ENCODE measurements around the gene STK32C. TPM values are rescaled to one million over a fixed set of nuclear protein-coding genes. Genes with fewer than 3 reads are reported as not detected.

Gene STK32C
- polyA plus RNA-seq, 2 donors: 4.5 to 5.6 TPM

GRCh38 chr10:132205650-132206376 is 101.9 kb downstream of the STK32C start:
- H3K4me1 ChIP-seq (ENCODE audit: control insufficient read depth in 2 of 2, insufficient read depth in 2 of 2, low read length in 1 of 2): peaks cover 0 to 4% of the 10 kb centered on the region in 2 donors
- no peaks in the 10 kb centered on the region for H3K9me3 ChIP-seq (ENCODE audit: control insufficient read depth in 2 of 2, insufficient read depth in 1 of 2, low read depth in 1 of 2, low read length in 1 of 2)
- H3K27me3 ChIP-seq (ENCODE audit: control insufficient read depth in 1 of 2, insufficient read depth in 2 of 2, low read length in 2 of 2): no peaks in the 10 kb centered on the region
- H3K4me3 ChIP-seq (ENCODE audit: low read depth in 1 of 2, low read length in 2 of 2): no peak overlapping the region
- WGBS, 2 donors: 77 to 80% methylated on average over 34 to 36 of the region's 37 CpGs
- H3K27ac ChIP-seq (ENCODE audit: low read depth in 2 of 2, low read length in 1 of 2): no peak overlapping the region
- H3K36me3 ChIP-seq (ENCODE audit: control insufficient read depth in 2 of 2, insufficient read depth in 2 of 2, low read length in 1 of 2): peaks cover 0 to 4% of the 10 kb centered on the region in 2 donors

- H3K27ac ChIP-seq (ENCODE audit: low read depth in 2 of 2, low read length in 1 of 2): no peak overlapping the region
- peaks cover 0 to 4% of the 10 kb centered on the region in 2 donors for H3K36me3 ChIP-seq (ENCODE audit: control insufficient read depth in 2 of 2, insufficient read depth in 2 of 2, low read length in 1 of 2)
- 85 to 86% methylated on average over 28 of the region's 28 CpGs for WGBS, 2 donors
- H3K27me3 ChIP-seq (ENCODE audit: control insufficient read depth in 1 of 2, insufficient read depth in 2 of 2, low read length in 2 of 2): no peaks in the 10 kb centered on the region
- no peak overlapping the region for H3K4me3 ChIP-seq (ENCODE audit: low read depth in 1 of 2, low read length in 2 of 2)
- H3K9me3 ChIP-seq (ENCODE audit: control insufficient read depth in 2 of 2, insufficient read depth in 1 of 2, low read depth in 1 of 2, low read length in 1 of 2): no peaks in the 10 kb centered on the region
- H3K4me1 ChIP-seq (ENCODE audit: control insufficient read depth in 2 of 2, insufficient read depth in 2 of 2, low read length in 1 of 2): peaks cover 0 to 4% of the 10 kb centered on the region in 2 donors
Measured at GRCh38 chr10:132204781-132205473, 102.8 kb downstream of the STK32C start.

GRCh38 chr10:132204078-132204780 is 103.5 kb downstream of the STK32C start:
- Histone ChIP-seq H3K9me3 (ENCODE audit: control insufficient read depth in 2 of 2, insufficient read depth in 1 of 2, low read depth in 1 of 2, low read length in 1 of 2) (no peaks in the 10 kb centered on the region), H3K4me3 (ENCODE audit: low read depth in 1 of 2, low read length in 2 of 2) (no peak overlapping the region), H3K27me3 (ENCODE audit: control insufficient read depth in 1 of 2, insufficient read depth in 2 of 2, low read length in 2 of 2) (no peaks in the 10 kb centered on the region), H3K4me1 (ENCODE audit: control insufficient read depth in 2 of 2, insufficient read depth in 2 of 2, low read length in 1 of 2) (peaks cover 0 to 4% of the 10 kb centered on the region in 2 donors), H3K27ac (ENCODE audit: low read depth in 2 of 2, low read length in 1 of 2) (no peak overlapping the region), H3K36me3 (ENCODE audit: control insufficient read depth in 2 of 2, insufficient read depth in 2 of 2, low read length in 1 of 2) (peaks cover 0 to 4% of the 10 kb centered on the region in 2 donors)
- 84 to 87% methylated on average over 19 to 20 of the region's 20 CpGs for WGBS, 2 donors

GRCh38 chr10:132203256-132204077 is 104.3 kb downstream of the STK32C start:
- Histone ChIP-seq H3K4me1 (ENCODE audit: control insufficient read depth in 2 of 2, insufficient read depth in 2 of 2, low read length in 1 of 2) (peaks cover 0 to 4% of the 10 kb centered on the region in 2 donors), H3K4me3 (ENCODE audit: low read depth in 1 of 2, low read length in 2 of 2) (no peak overlapping the region), H3K36me3 (ENCODE audit: control insufficient read depth in 2 of 2, insufficient read depth in 2 of 2, low read length in 1 of 2) (peaks cover 0 to 4% of the 10 kb centered on the region in 2 donors), H3K27me3 (ENCODE audit: control insufficient read depth in 1 of 2, insufficient read depth in 2 of 2, low read length in 2 of 2) (no peaks in the 10 kb centered on the region), H3K9me3 (ENCODE audit: control insufficient read depth in 2 of 2, insufficient read depth in 1 of 2, low read depth in 1 of 2, low read length in 1 of 2) (no peaks in the 10 kb centered on the region), H3K27ac (ENCODE audit: low read depth in 2 of 2, low read length in 1 of 2) (no peak overlapping the region)
- 78 to 84% methylated on average over 33 to 34 of the region's 34 CpGs for WGBS, 2 donors

GRCh38 chr10:132202070-132202970 is 105.4 kb downstream of the STK32C start:
- WGBS, 2 donors: 83 to 90% methylated on average over 47 to 48 of the region's 48 CpGs
- H3K27ac ChIP-seq (ENCODE audit: low read depth in 2 of 2, low read length in 1 of 2): no peak overlapping the region
- peaks cover 0 to 4% of the 10 kb centered on the region in 2 donors for H3K4me1 ChIP-seq (ENCODE audit: control insufficient read depth in 2 of 2, insufficient read depth in 2 of 2, low read length in 1 of 2)
- no peak overlapping the region for H3K4me3 ChIP-seq (ENCODE audit: low read depth in 1 of 2, low read length in 2 of 2)
- peaks cover 0 to 4% of the 10 kb centered on the region in 2 donors for H3K36me3 ChIP-seq (ENCODE audit: control insufficient read depth in 2 of 2, insufficient read depth in 2 of 2, low read length in 1 of 2)
- no peaks in the 10 kb centered on the region for H3K9me3 ChIP-seq (ENCODE audit: control insufficient read depth in 2 of 2, insufficient read depth in 1 of 2, low read depth in 1 of 2, low read length in 1 of 2)
- no peaks in the 10 kb centered on the region for H3K27me3 ChIP-seq (ENCODE audit: control insufficient read depth in 1 of 2, insufficient read depth in 2 of 2, low read length in 2 of 2)

GRCh38 chr10:132201111-132201969 is 106.4 kb downstream of the STK32C start:
- no peak overlapping the region for H3K4me3 ChIP-seq (ENCODE audit: low read depth in 1 of 2, low read length in 2 of 2)
- 85 to 86% methylated on average over 35 of the region's 35 CpGs for WGBS, 2 donors
- no peaks in the 10 kb centered on the region for H3K9me3 ChIP-seq (ENCODE audit: control insufficient read depth in 2 of 2, insufficient read depth in 1 of 2, low read depth in 1 of 2, low read length in 1 of 2)
- no peak overlapping the region for H3K27ac ChIP-seq (ENCODE audit: low read depth in 2 of 2, low read length in 1 of 2)
- no peaks in the 10 kb centered on the region for H3K27me3 ChIP-seq (ENCODE audit: control insufficient read depth in 1 of 2, insufficient read depth in 2 of 2, low read length in 2 of 2)
- no peaks in the 10 kb centered on the region for H3K36me3 ChIP-seq (ENCODE audit: control insufficient read depth in 2 of 2, insufficient read depth in 2 of 2, low read length in 1 of 2)
- H3K4me1 ChIP-seq (ENCODE audit: control insufficient read depth in 2 of 2, insufficient read depth in 2 of 2, low read length in 1 of 2): peaks cover 0 to 4% of the 10 kb centered on the region in 2 donors

- no peaks in the 10 kb centered on the region for H3K9me3 ChIP-seq (ENCODE audit: control insufficient read depth in 2 of 2, insufficient read depth in 1 of 2, low read depth in 1 of 2, low read length in 1 of 2)
- H3K4me1 ChIP-seq (ENCODE audit: control insufficient read depth in 2 of 2, insufficient read depth in 2 of 2, low read length in 1 of 2): peaks cover 0 to 4% of the 10 kb centered on the region in 2 donors
- no peaks in the 10 kb centered on the region for H3K36me3 ChIP-seq (ENCODE audit: control insufficient read depth in 2 of 2, insufficient read depth in 2 of 2, low read length in 1 of 2)
- WGBS, 2 donors: 86 to 89% methylated on average over 35 of the region's 35 CpGs
- H3K27me3 ChIP-seq (ENCODE audit: control insufficient read depth in 1 of 2, insufficient read depth in 2 of 2, low read length in 2 of 2): no peaks in the 10 kb centered on the region
- no peak overlapping the region for H3K27ac ChIP-seq (ENCODE audit: low read depth in 2 of 2, low read length in 1 of 2)
- H3K4me3 ChIP-seq (ENCODE audit: low read depth in 1 of 2, low read length in 2 of 2): no peak overlapping the region
Measured at GRCh38 chr10:132200344-132201110, 107.2 kb downstream of the STK32C start.

All from esophagus (tissue), 2 donors.